ENCODE measurements around the gene PAM16.

PAM16 gene

GRCh38 chr16:4377573-4378154 is 26.5 kb upstream of the PAM16 start:
- Mint-ChIP-seq H3K36me3 (peaks cover 34% of the 10 kb centered on the region), H3K27ac (peak overlapping the region; percentile 61), H3K9me3 (no peaks in the 10 kb centered on the region), H3K4me3 (no peak overlapping the region), H3K4me1 (peaks cover 31% of the 10 kb centered on the region)
- ATAC-seq (no peak), DNase-seq (ENCODE audit: low spot score in 2 of 2) (no peak)

GRCh38 chr16:4376893-4377572 is 25.9 kb upstream of the PAM16 start:
- no peak for ATAC-seq
- peaks cover 27% of the 10 kb centered on the region for H3K36me3 Mint-ChIP-seq
- no peaks in the 10 kb centered on the region for H3K9me3 Mint-ChIP-seq
- peaks cover 37% of the 10 kb centered on the region for H3K4me1 Mint-ChIP-seq
- DNase-seq (ENCODE audit: low spot score in 2 of 2), result no peak
- H3K4me3 Mint-ChIP-seq, result no peak overlapping the region
- peak overlapping the region; percentile 61 for H3K27ac Mint-ChIP-seq

- no peak for ATAC-seq
- Mint-ChIP-seq H3K27ac (no peak overlapping the region), H3K4me3 (no peak overlapping the region), H3K36me3 (peaks cover 22% of the 10 kb centered on the region), H3K9me3 (no peaks in the 10 kb centered on the region), H3K4me1 (peaks cover 37% of the 10 kb centered on the region)
- DNase-seq (ENCODE audit: low spot score in 2 of 2), result no peak
Measured at GRCh38 chr16:4376126-4376892, 25.2 kb upstream of the PAM16 start.

GRCh38 chr16:4375717-4376116 is 24.6 kb upstream of the PAM16 start:
- H3K4me1 Mint-ChIP-seq, result peaks cover 37% of the 10 kb centered on the region
- H3K27ac Mint-ChIP-seq, result peak overlapping the region; percentile 60
- H3K9me3 Mint-ChIP-seq, result no peaks in the 10 kb centered on the region
- no peak for DNase-seq (ENCODE audit: low spot score in 2 of 2)
- H3K4me3 Mint-ChIP-seq, result no peak overlapping the region
- no peak for ATAC-seq
- peaks cover 16% of the 10 kb centered on the region for H3K36me3 Mint-ChIP-seq

GRCh38 chr16:4373909-4374742 is 23.0 kb upstream of the PAM16 start:
- H3K9me3 Mint-ChIP-seq, result no peaks in the 10 kb centered on the region
- no peak overlapping the region for H3K4me3 Mint-ChIP-seq
- peaks cover 43% of the 10 kb centered on the region for H3K4me1 Mint-ChIP-seq
- H3K36me3 Mint-ChIP-seq, result peaks cover 7% of the 10 kb centered on the region
- H3K27ac Mint-ChIP-seq, result peak overlapping the region; percentile 60
- ATAC-seq (no peak), DNase-seq (ENCODE audit: low spot score in 2 of 2) (no peak)

GRCh38 chr16:4373356-4373908 is 22.3 kb upstream of the PAM16 start:
- Mint-ChIP-seq H3K9me3 (no peaks in the 10 kb centered on the region), H3K36me3 (peaks cover 9% of the 10 kb centered on the region), H3K4me1 (peaks cover 45% of the 10 kb centered on the region), H3K27ac (no peak overlapping the region), H3K4me3 (no peak overlapping the region)
- no peak for DNase-seq (ENCODE audit: low spot score in 2 of 2)
- ATAC-seq, result no peak

GRCh38 chr16:4372578-4373355 is 21.6 kb upstream of the PAM16 start:
- H3K27ac Mint-ChIP-seq, result no peak overlapping the region
- peak overlapping the region; percentile 66 for H3K4me3 Mint-ChIP-seq
- ATAC-seq (no peak), DNase-seq (ENCODE audit: low spot score in 2 of 2) (no peak)
- H3K4me1 Mint-ChIP-seq, result peaks cover 40% of the 10 kb centered on the region
- peaks cover 16% of the 10 kb centered on the region for H3K36me3 Mint-ChIP-seq
- no peaks in the 10 kb centered on the region for H3K9me3 Mint-ChIP-seq

- DNase-seq (ENCODE audit: low spot score in 2 of 2), result peak; percentile 23 to 60
- ATAC-seq, result peak; percentile 69
- H3K4me1 Mint-ChIP-seq, result peaks cover 43% of the 10 kb centered on the region
- H3K4me3 Mint-ChIP-seq, result peak overlapping the region; percentile 66
- H3K27ac Mint-ChIP-seq, result no peak overlapping the region
- peaks cover 22% of the 10 kb centered on the region for H3K36me3 Mint-ChIP-seq
- H3K9me3 Mint-ChIP-seq, result no peaks in the 10 kb centered on the region
Measured at GRCh38 chr16:4372001-4372577, 21.0 kb upstream of the PAM16 start.

- ATAC-seq (peak; percentile 83), DNase-seq (ENCODE audit: low spot score in 2 of 2) (peak; percentile 65 to 82)
- Mint-ChIP-seq H3K4me1 (peaks cover 43% of the 10 kb centered on the region), H3K36me3 (peaks cover 28% of the 10 kb centered on the region), H3K27ac (peak within 1 kb of the TSS; percentile 34), H3K9me3 (no peaks in the 10 kb centered on the region), H3K4me3 (peak within 1 kb of the TSS; percentile 66)
Measured at GRCh38 chr16:4371357-4372000, 20.4 kb upstream of the PAM16 start, which contains the start of gene VASN. TSS of gene VASN (plus strand) at chr16:4371848. CDS start at chr16:4380878, 9,030 bp downstream.

- Mint-ChIP-seq H3K36me3 (peaks cover 32% of the 10 kb centered on the region), H3K9me3 (no peaks in the 10 kb centered on the region), H3K4me3 (no peak overlapping the region), H3K27ac (peak overlapping the region; percentile 34), H3K4me1 (peaks cover 40% of the 10 kb centered on the region)
- DNase-seq (ENCODE audit: low spot score in 2 of 2) (no peak), ATAC-seq (no peak)
Measured at GRCh38 chr16:4370570-4371356, 19.6 kb upstream of the PAM16 start.

- peak overlapping the region; percentile 34 for H3K27ac Mint-ChIP-seq
- H3K36me3 Mint-ChIP-seq, result peaks cover 28% of the 10 kb centered on the region
- H3K9me3 Mint-ChIP-seq, result no peaks in the 10 kb centered on the region
- peaks cover 36% of the 10 kb centered on the region for H3K4me1 Mint-ChIP-seq
- ATAC-seq (no peak), DNase-seq (ENCODE audit: low spot score in 2 of 2) (no peak)
- no peak overlapping the region for H3K4me3 Mint-ChIP-seq
Measured at GRCh38 chr16:4370151-4370550, 19.0 kb upstream of the PAM16 start.

- H3K4me1 Mint-ChIP-seq, result peaks cover 36% of the 10 kb centered on the region
- peak overlapping the region; percentile 80 for H3K27ac Mint-ChIP-seq
- H3K36me3 Mint-ChIP-seq, result peaks cover 28% of the 10 kb centered on the region
- no peaks in the 10 kb centered on the region for H3K9me3 Mint-ChIP-seq
- DNase-seq (ENCODE audit: low spot score in 2 of 2) (no peak), ATAC-seq (no peak)
- no peak overlapping the region for H3K4me3 Mint-ChIP-seq
Measured at GRCh38 chr16:4369007-4369733, 18.0 kb upstream of the PAM16 start.

All from stimulated activated effector memory CD8-positive, alpha-beta T cell treated with anti-CD3 and anti-CD28 coated beads, Interleukin-12 subunit alpha, Interleukin-12 subunit beta, amount 100 ng/mL, for 72 hours (primary cell).